GM19452 (cell line): ENCODE measurements around the gene ZNF541.
A peak's percentile ranks its signal among the peaks of the same experiment; 100 is the strongest.

Experiments
- ATAC-seq: cut with Tn5 transposase; IDR thresholded peaks from one replicate; pipeline ENCODE4 v1.9.1; 2021; ENCODE audit not compliant: unreplicated experiment

Gene ZNF541

DNA sequence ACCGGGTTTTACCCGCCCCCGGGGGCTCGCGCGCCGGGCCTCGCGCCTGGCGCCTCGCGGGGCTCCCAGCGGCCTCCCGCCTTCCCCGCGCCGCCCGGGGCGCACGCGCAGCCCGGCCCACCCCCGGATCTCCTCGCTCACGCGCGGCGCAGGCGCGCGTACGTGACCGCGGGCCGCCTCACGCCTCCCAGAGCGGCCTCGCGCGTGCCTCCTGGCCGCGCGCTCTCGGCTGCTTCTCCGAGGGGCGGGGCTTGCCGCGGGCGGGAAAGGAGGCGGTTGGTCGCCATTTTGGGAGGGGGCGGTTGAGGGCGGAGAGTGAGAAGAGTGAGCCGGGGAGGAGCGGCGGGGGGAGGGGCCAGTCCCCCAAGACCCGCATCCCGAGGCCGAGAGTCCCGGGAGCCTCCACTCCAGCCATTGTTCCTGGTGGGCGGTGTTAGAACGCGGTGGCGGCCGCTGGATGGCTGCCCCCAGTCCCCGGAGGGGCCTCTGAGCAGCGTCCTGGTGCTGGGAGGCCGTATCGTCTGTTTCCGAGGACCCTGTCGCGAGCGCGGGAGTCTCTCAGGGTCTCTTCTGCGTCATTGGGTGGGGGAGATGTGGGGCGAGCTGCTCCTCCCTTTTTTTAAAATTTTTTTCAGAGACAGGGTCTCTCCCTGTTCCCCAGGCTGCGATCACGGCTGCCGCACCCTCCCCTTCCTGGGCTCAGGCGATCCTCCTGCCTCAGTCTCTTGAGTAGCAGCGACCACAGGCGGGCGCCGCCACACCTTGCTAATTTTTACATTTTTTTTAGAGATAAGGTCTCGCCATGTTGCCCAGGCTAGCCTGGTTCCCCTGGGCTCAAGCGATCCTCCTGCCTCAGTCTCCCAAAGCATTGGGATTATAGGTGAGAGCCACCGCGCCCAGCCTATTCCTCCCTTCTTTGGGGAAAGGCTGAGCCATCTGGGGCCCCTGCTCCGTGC is at the start of gene ZNF541:
Gene ZNF541, minus strand, starts transcription at position 78 of the 956 bp plus-strand sequence. CDS start 17,292 bp downstream, outside the sequence.
- ATAC-seq = no peak

- no peak for ATAC-seq
Measured at GRCh38 chr19:47619763-47620162, 46.8 kb upstream of the ZNF541 start.

GRCh38 chr19:47618771-47619170 is 45.8 kb upstream of the ZNF541 start:
- no peak for ATAC-seq

DNA sequence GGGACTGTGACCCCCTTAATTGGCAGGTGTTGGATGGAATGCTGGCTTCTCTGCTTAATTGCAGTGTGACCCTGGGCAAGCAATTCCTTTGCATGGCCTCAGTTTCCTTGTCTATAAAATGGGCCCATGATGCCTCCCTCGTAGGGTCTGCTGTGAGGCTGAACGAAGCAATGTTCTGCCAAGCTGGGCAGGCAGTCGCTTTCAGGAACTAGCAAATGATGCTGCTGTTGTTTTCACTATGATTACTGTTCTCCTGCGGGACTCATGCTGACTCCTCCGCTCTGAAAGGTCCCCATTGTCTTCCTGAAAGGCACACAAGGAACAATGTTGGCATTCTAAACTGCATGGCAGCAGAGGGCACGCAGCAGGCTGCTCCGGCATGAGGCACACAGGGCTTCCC is 42.8 kb upstream of the ZNF541 start:
- no peak for ATAC-seq

- ATAC-seq = no peak
Measured at GRCh38 chr19:47615230-47615629, 42.3 kb upstream of the ZNF541 start.

DNA sequence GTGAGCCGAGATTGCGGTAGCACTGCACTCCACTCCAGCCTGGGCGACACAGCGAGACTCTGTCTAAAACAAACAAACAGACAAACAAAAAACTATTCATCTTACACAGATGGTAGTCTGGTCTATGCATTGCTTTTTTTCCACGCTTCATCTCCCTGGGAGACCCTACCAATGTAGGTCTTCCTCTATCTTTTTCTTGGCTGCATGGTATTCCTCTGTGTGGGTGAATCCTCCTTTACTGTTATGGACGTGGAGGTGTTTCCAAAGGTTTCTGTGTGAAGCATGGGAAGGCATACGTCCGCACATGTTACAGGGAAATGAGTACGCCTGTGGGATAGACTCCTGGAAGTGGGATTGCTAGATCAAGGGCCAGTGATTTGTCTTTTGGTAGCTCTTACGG is 41.6 kb upstream of the ZNF541 start:
- ATAC-seq = no peak

- ATAC-seq = no peak
Measured at GRCh38 chr19:47614021-47614295, 41.0 kb upstream of the ZNF541 start.

DNA sequence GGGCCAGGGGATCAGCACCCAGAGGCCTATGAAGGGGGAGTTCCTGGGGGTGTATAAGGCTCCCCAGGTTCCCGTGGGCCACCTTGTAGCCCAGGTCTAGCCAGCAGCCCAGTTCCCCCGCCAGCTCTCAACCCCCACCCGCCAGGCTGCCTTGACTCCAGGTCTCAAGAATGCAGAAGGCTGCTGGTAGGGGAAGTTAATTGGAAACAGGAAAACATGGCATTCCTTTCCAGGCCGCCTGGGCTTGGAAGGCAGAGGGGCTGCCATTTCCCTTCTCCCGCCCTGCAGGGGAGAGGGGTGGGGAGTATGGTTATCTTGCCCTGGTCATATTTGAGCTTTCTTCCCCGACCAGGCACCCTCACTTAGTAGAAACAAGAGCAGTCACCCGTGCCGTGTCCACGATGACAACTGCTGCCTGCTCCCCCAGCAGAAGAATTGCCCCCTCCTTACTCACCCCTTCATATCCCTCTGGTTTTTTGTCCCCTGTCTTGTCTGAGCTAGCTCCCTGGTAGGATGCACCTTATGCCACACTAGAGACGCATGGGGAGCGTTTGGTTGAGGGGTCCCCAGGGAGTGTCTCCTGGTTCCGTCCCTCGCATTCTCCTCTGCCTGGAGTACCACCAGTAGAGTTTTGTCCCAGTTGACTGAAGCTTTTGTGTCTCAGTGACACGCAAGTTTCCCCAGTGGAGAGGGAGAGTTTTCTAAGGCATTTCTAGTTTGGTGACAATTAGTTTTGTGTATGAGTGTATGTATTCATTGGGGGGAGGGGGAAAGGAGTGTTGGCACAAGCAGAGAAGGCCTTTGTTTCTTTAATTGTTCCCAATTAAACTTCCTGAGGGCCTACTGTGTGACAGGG is 40.4 kb upstream of the ZNF541 start:
- no peak for ATAC-seq

DNA sequence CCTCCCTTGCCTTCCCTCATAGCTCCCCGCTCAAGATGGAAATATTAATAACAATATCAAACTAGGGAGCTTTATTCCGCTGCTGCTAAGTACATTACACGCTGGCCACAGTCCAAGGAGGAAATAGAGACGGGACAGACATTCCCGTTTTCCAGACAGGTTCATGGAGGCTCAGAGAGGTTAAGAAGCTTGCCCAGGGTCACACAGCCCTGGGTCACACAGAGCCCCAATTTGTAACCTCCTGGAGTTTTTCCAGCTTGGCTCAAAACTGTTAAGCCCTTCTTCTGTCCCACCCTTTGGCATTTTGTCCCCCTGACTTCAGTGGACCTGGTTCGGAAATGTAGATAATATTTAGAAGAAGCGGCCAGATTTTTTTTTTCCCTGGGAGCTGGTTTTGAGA is 38.0 kb upstream of the ZNF541 start:
- ATAC-seq = no peak

- ATAC-seq = no peak
Measured at GRCh38 chr19:47609906-47610894, 37.3 kb upstream of the ZNF541 start.

- peak; percentile 47 for ATAC-seq
Measured at GRCh38 chr19:47608969-47609905, 36.3 kb upstream of the ZNF541 start, which contains the start of gene BICRA. TSS of gene BICRA (plus strand) at chr19:47609134. CDS start at chr19:47673575, 64,441 bp downstream.

GRCh38 chr19:47608074-47608918 is 35.3 kb upstream of the ZNF541 start:
- peak; percentile 83 for ATAC-seq

GRCh38 chr19:47607564-47608073 is 34.7 kb upstream of the ZNF541 start:
- ATAC-seq = no peak

- ATAC-seq = no peak
Measured at GRCh38 chr19:47603706-47604565, 31.0 kb upstream of the ZNF541 start.

GRCh38 chr19:47601180-47601904 is 28.4 kb upstream of the ZNF541 start:
- ATAC-seq = no peak

DNA sequence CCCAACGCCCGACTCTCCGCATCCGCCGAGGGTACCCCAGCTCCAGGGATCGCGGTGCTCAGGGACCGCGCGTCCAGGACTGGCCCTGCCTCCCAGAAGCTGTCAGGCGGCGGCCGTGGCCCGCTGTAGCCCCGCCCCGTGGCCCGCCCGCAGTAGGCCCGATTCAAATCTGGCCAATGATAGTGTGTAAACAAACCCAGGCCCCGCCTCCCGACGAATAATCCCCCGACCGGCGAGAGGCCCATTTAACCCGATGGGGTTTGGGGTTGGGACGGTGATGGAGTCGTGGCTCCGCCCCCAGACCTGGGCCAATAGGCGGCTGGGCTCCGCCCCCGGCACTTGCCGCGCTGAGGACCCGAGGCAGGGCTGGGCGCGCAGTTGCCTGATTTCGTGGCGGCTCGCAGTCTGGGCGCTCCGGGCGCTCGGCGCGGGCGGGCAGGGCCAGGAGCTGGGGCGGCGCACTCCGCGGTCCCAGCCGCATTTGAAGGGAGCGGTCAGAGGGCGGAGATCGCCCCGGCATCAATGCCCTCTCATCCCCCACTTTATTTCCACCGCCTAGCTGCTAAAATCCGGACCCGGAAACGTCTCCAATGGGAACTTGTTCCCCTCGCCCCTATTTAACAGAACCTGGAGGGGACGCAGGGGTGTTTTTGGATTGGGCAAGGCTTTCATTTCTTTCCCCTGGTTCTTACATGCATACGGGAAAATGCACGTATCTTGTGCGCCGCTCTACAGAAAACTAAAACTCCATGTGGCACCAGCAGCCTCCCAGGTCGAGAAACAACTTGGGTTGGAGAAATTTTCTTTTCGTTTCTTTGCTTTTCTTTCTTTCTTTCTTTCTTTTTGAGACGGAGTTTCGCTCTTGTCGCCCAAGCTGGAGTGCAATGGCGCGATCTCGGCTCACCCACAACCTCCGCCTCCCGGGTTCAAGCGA is 27.6 kb upstream of the ZNF541 start:
- ATAC-seq = peak; percentile 96
